ENCODE results near the gene ANAPC5.

Gene ANAPC5

GRCh38 chr12:121344506-121344905 lies 7.7 kb downstream of the ANAPC5 start:
- no peak for TF ChIP-seq CTCF (IDR thresholded peaks at IDR 0.05; ENCODE audit: low read depth, low read length)
- no peak for DNase-seq (ENCODE audit: extremely low read depth, low read depth)

GRCh38 chr12:121337416-121337815 lies 14.8 kb downstream of the ANAPC5 start:
- DNase-seq (ENCODE audit: extremely low read depth, low read depth), result no peak
- TF ChIP-seq CTCF (IDR thresholded peaks at IDR 0.05; ENCODE audit: low read depth, low read length), result no peak

GRCh38 chr12:121334513-121335343 lies 17.5 kb downstream of the ANAPC5 start:
- DNase-seq (ENCODE audit: extremely low read depth, low read depth), result peak; percentile 40
- peak; percentile 87 for TF ChIP-seq CTCF (IDR thresholded peaks at IDR 0.05; ENCODE audit: low read depth, low read length)

DNA sequence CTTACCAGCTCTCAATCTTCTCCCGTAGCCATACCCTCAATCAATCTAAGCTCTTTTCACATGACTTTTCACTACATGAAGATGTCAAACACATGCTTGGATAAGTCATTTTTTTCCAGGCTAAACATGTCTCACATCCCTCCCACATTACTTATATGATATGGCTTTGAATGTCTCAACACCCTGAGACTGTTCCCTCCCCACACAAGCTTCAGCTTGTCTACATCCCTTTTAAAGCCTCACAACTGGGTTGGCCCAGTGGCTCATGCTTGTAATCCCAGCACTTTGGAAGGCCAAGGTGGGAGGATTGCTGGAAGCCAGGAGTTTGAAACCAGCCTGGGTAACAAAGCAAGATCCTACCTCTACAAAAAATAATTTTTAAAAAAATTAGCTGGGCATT lies 18.5 kb downstream of the ANAPC5 start:
- no peak for DNase-seq (ENCODE audit: extremely low read depth, low read depth)
- no peak for TF ChIP-seq CTCF (IDR thresholded peaks at IDR 0.05; ENCODE audit: low read depth, low read length)

DNA sequence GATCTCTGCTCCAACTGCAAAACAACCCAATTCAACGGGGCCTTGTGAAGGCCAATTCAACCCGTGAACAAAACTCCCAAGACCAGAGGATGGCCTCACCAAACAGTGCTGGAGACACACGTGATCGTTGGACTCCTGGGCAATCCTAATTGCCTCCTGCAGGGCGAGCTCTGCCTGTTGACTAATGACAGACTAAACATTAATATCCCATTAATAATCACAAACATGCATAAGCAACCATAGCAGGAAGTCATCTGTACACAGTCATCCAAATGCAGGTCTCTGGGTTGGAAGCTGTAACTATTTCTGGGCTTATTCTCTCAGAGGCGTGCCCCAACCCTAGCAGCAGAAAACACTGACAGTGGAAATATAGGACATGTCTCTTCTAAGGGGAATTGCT lies 21.0 kb downstream of the ANAPC5 start:
- TF ChIP-seq CTCF (IDR thresholded peaks at IDR 0.05; ENCODE audit: low read depth, low read length), result no peak
- no peak for DNase-seq (ENCODE audit: extremely low read depth, low read depth)

- DNase-seq (ENCODE audit: extremely low read depth, low read depth), result no peak
- TF ChIP-seq CTCF (IDR thresholded peaks at IDR 0.05; ENCODE audit: low read depth, low read length), result no peak
Observed at GRCh38 chr12:121330692-121331091, 21.5 kb downstream of the ANAPC5 start.

- DNase-seq (ENCODE audit: extremely low read depth, low read depth), result no peak
- no peak for TF ChIP-seq CTCF (IDR thresholded peaks at IDR 0.05; ENCODE audit: low read depth, low read length)
Observed at GRCh38 chr12:121330195-121330594, 22.0 kb downstream of the ANAPC5 start.

All from AG09319 (cell line).